ENCODE results near the gene PEX12. TPM values are rescaled to one million over a fixed set of nuclear protein-coding genes. Genes with fewer than 3 reads are reported as not detected.
"Not testable (repeated sequence)": the region's sequence is repeated elsewhere in the genome, so short reads cannot be mapped to it uniquely, and the experiment has no call there.

The PEX12 gene
- total RNA-seq, 1 donor from 2014 or later, result 7.7 TPM

- DNase-seq (ENCODE audit: extremely low spot score, unreplicated experiment), result no peak
- Mint-ChIP-seq H3K27me3 (no peaks in the 10 kb centered on the region), H3K36me3 (no peaks in the 10 kb centered on the region), H3K4me3 (no peak overlapping the region), H3K9me3 (no peaks in the 10 kb centered on the region), H3K27ac (no peak overlapping the region), H3K4me1 (ENCODE audit: unreplicated experiment) (peaks cover 13% of the 10 kb centered on the region)
- TF ChIP-seq CTCF (conservative IDR thresholded peaks at IDR 0.05), result no peak
Observed at GRCh38 chr17:35616536-35616935, 38.2 kb upstream of the PEX12 start.

- DNase-seq (ENCODE audit: extremely low spot score, unreplicated experiment), result no peak
- H3K4me1 Mint-ChIP-seq (ENCODE audit: unreplicated experiment), result peaks cover 13% of the 10 kb centered on the region
- H3K4me3 Mint-ChIP-seq, result no peak overlapping the region
- TF ChIP-seq CTCF (conservative IDR thresholded peaks at IDR 0.05), result no peak
- H3K27me3 Mint-ChIP-seq, result no peaks in the 10 kb centered on the region
- no peaks in the 10 kb centered on the region for H3K9me3 Mint-ChIP-seq
- no peak overlapping the region for H3K27ac Mint-ChIP-seq
- H3K36me3 Mint-ChIP-seq, result no peaks in the 10 kb centered on the region
Observed at GRCh38 chr17:35614810-35615209, 36.4 kb upstream of the PEX12 start.

GRCh38 chr17:35612924-35613521, 34.7 kb upstream of the PEX12 start:
- Mint-ChIP-seq H3K4me3 (no peak overlapping the region), H3K27me3 (no peaks in the 10 kb centered on the region), H3K36me3 (no peaks in the 10 kb centered on the region), H3K9me3 (no peaks in the 10 kb centered on the region), H3K4me1 (ENCODE audit: unreplicated experiment) (peaks cover 7% of the 10 kb centered on the region), H3K27ac (no peak overlapping the region)
- peak; percentile 83 for TF ChIP-seq CTCF (conservative IDR thresholded peaks at IDR 0.05)
- DNase-seq (ENCODE audit: extremely low spot score, unreplicated experiment), result no peak

GRCh38 chr17:35610746-35611145, 32.4 kb upstream of the PEX12 start:
- H3K36me3 Mint-ChIP-seq; H3K9me3 Mint-ChIP-seq; H3K4me1 Mint-ChIP-seq (ENCODE audit: unreplicated experiment); H3K27ac Mint-ChIP-seq; H3K4me3 Mint-ChIP-seq; H3K27me3 Mint-ChIP-seq; DNase-seq (ENCODE audit: extremely low spot score, unreplicated experiment): not testable (repeated sequence)

GRCh38 chr17:35609831-35610230, 31.5 kb upstream of the PEX12 start:
- Mint-ChIP-seq H3K9me3 (no peaks in the 10 kb centered on the region), H3K27ac (no peak overlapping the region), H3K4me3 (no peak overlapping the region), H3K36me3 (peaks cover 3% of the 10 kb centered on the region), H3K4me1 (ENCODE audit: unreplicated experiment) (no peaks in the 10 kb centered on the region), H3K27me3 (no peaks in the 10 kb centered on the region)
- no peak for DNase-seq (ENCODE audit: extremely low spot score, unreplicated experiment)
- TF ChIP-seq CTCF (conservative IDR thresholded peaks at IDR 0.05), result no peak

- Mint-ChIP-seq H3K4me3 (no peak overlapping the region), H3K27me3 (no peaks in the 10 kb centered on the region), H3K4me1 (ENCODE audit: unreplicated experiment) (no peaks in the 10 kb centered on the region), H3K9me3 (no peaks in the 10 kb centered on the region), H3K27ac (no peak overlapping the region), H3K36me3 (peaks cover 3% of the 10 kb centered on the region)
- no peak for TF ChIP-seq CTCF (conservative IDR thresholded peaks at IDR 0.05)
- DNase-seq (ENCODE audit: extremely low spot score, unreplicated experiment), result no peak
Observed at GRCh38 chr17:35607239-35607847, 29.0 kb upstream of the PEX12 start.
